Thoracic aorta (tissue), 2 donors: ENCODE data around the gene UBE2F. TPM values are rescaled to one million over a fixed set of nuclear protein-coding genes. Genes with fewer than 3 reads are reported as not detected.

Source experiments
- ATAC-seq: fragments of 150-250 bp; one replicate; pipeline ENCODE4 v1.8.0; 2017; ENCODE audit warnings: low read depth; ENCODE audit not compliant: insufficient number of reproducible peaks, low FRiP score
- DNase-seq: peaks from one replicate; pipeline ENCODE4 v3.0.0-alpha.2; 2020; ENCODE audit warnings: low spot score
- H3K27ac ChIP-seq, 2 donors: fragments of 200-600 bp; sonication (generic); 1 replicate in 1 of 2; 2 replicates in 1 of 2; pipeline ENCODE4 v1.5.1; 2016; ENCODE audit warnings: mild to moderate bottlenecking in 2 of 2, moderate library complexity in 2 of 2
- H3K27me3 ChIP-seq: fragments of 200-600 bp; sonication (generic); replicated peaks from 2 replicates; pipeline ENCODE4 v1.6.0; 2016; ENCODE audit warnings: mild to moderate bottlenecking; ENCODE audit not compliant: insufficient read depth
- H3K36me3 ChIP-seq: fragments of 200-600 bp; sonication (generic); one replicate; pipeline ENCODE4 v1.5.1; 2016
- H3K4me1 ChIP-seq, 2 donors: fragments of 200-600 bp; sonication (generic); 1 replicate in 1 of 2; 2 replicates in 1 of 2; pipeline versions ENCODE4 v1.5.1 to v1.6.0; 2016; ENCODE audit warnings: low read depth in 2 of 2, mild to moderate bottlenecking in 1 of 2; ENCODE audit not compliant: control insufficient read depth in 1 of 2
- H3K4me3 ChIP-seq: fragments of 200-600 bp; sonication (generic); 2 replicates; pipeline ENCODE4 v1.5.1; 2016; ENCODE audit warnings: mild to moderate bottlenecking
- H3K9me3 ChIP-seq: fragments of 200-600 bp; sonication (generic); 2 replicates; pipeline ENCODE4 v1.5.1; 2016
- total RNA-seq, 2 donors: library from RNA; depleted of rRNA; stranded (reverse); fragments of >200 nt; gene quantifications; one replicate each; pipeline versions ENCODE4 v1.1.0 to v1.2.3, GENCODE V29; 2016
- TF ChIP-seq, protein P1 (sequence below): fragments of 200-600 bp; sonication (generic); IDR thresholded peaks from one replicate; pipeline ENCODE4 v1.5.1; 2019; ENCODE audit warnings: antibody characterized with exemption

UBE2F gene
- total RNA-seq, 2 donors from 2014 or later = 51.9 to 69.3 TPM

DNA sequence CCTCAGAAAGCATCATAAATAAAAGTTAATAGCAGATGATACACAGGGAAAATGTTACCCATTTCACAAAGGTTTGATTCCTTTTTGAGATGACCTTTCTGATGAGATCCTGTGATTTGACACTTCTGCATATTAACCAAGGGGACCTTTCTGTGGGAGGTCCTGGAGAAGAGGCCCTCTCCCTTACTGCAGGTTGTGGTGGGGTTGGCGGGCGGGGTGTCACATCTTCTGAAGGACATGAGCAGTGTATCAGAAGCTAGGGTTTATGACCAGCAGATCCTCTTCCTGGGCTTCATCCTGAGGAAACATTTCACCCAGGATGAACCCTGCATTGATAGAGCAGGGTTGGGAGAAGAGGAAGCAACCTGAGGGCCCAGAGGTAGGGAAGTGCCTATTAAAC lies 56.8 kb downstream of the UBE2F start:
- DNase-seq = no peak
- TF ChIP-seq, protein P1, sequence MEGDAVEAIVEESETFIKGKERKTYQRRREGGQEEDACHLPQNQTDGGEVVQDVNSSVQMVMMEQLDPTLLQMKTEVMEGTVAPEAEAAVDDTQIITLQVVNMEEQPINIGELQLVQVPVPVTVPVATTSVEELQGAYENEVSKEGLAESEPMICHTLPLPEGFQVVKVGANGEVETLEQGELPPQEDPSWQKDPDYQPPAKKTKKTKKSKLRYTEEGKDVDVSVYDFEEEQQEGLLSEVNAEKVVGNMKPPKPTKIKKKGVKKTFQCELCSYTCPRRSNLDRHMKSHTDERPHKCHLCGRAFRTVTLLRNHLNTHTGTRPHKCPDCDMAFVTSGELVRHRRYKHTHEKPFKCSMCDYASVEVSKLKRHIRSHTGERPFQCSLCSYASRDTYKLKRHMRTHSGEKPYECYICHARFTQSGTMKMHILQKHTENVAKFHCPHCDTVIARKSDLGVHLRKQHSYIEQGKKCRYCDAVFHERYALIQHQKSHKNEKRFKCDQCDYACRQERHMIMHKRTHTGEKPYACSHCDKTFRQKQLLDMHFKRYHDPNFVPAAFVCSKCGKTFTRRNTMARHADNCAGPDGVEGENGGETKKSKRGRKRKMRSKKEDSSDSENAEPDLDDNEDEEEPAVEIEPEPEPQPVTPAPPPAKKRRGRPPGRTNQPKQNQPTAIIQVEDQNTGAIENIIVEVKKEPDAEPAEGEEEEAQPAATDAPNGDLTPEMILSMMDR = no peak
- no peak overlapping the region for H3K4me3 ChIP-seq
- no peak for ATAC-seq
- H3K27ac ChIP-seq = no peak overlapping the region
- H3K27me3 ChIP-seq = no peaks in the 10 kb centered on the region
- no peaks in the 10 kb centered on the region for H3K4me1 ChIP-seq
- H3K36me3 ChIP-seq = no peaks in the 10 kb centered on the region
- H3K9me3 ChIP-seq = no peaks in the 10 kb centered on the region

DNA sequence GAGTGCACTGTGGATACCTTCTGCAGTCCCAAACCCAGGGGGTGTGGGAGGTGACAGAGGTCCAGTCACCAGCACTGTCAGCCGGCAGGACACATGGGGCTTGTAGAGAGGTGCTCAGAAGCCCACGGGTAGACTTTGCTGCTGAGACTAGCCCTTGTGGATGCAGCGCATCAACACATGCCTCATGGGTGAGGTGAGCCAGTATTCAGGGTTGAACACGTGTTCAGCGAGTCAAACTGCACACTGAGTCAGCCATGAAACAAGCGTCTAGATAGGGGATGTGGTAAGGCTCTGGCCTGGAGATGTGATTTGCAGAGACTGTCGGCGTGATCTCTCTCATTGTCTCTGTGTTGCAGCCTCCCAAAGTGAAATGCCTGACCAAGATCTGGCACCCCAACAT lies 58.2 kb downstream of the UBE2F start:
- TF ChIP-seq, protein P1 = no peak
- Histone ChIP-seq H3K27me3 (no peaks in the 10 kb centered on the region), H3K9me3 (no peaks in the 10 kb centered on the region), H3K27ac (no peak overlapping the region), H3K4me1 (no peaks in the 10 kb centered on the region), H3K36me3 (peaks cover 4% of the 10 kb centered on the region), H3K4me3 (no peak overlapping the region)
- DNase-seq (no peak), ATAC-seq (no peak)

DNA sequence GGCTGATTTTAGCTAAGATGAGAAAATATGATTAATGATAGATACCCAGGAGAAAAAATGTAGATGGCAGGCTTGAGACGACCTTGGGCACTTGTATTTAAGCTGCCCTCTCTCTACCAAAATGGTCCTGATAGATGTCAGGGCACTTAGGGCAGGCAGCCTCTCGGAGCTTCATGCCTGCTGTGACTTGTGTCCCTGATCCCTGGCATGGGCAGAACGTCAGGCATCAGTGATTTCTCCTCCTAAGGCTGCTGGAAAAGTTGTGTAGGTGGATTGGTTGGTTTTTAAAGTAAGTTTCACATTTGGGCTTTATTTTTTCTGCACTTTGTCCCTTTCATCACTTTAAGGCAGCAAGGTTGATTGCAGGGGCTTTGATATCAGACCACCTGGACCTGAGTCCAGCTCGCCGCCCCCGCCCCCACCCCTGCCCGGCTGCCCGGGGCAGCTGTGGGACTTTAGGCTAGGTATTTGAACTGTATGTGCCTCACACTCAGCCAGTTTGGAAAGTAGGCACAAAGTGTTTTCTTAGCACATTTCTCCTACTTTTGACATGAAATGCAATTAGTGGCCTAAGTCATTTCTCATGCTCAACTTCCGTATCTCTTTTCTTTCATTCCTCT lies 59.0 kb downstream of the UBE2F start:
- Histone ChIP-seq H3K27me3 (no peaks in the 10 kb centered on the region), H3K4me1 (no peaks in the 10 kb centered on the region), H3K9me3 (no peaks in the 10 kb centered on the region), H3K4me3 (no peak overlapping the region), H3K36me3 (peaks cover 12% of the 10 kb centered on the region), H3K27ac (no peak overlapping the region)
- TF ChIP-seq, protein P1 = no peak
- no peak for ATAC-seq
- DNase-seq = no peak

DNA sequence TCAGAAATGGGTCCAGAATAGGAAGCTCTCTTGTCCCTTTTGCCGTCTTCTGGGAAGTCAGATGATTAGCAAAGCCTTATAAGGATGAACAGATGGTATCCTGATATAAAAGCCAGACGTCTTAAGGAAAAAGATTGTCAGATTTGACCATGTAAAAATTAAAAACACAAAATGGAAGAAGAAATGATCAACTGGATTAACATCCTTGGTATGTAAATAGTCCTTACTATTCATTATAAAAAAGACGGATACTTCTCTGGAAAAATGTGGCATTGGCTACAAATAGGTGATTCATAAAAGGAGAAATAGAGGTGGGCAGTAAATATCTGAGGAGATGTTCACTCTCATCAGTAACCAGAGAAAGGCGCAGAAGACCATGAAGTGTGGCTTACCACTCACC lies 60.2 kb downstream of the UBE2F start:
- Histone ChIP-seq H3K27me3 (no peaks in the 10 kb centered on the region), H3K36me3 (peaks cover 17% of the 10 kb centered on the region), H3K4me1 (no peaks in the 10 kb centered on the region), H3K9me3 (no peaks in the 10 kb centered on the region), H3K27ac (no peak overlapping the region), H3K4me3 (no peak overlapping the region)
- no peak for ATAC-seq
- TF ChIP-seq, protein P1 = no peak
- DNase-seq = no peak

DNA sequence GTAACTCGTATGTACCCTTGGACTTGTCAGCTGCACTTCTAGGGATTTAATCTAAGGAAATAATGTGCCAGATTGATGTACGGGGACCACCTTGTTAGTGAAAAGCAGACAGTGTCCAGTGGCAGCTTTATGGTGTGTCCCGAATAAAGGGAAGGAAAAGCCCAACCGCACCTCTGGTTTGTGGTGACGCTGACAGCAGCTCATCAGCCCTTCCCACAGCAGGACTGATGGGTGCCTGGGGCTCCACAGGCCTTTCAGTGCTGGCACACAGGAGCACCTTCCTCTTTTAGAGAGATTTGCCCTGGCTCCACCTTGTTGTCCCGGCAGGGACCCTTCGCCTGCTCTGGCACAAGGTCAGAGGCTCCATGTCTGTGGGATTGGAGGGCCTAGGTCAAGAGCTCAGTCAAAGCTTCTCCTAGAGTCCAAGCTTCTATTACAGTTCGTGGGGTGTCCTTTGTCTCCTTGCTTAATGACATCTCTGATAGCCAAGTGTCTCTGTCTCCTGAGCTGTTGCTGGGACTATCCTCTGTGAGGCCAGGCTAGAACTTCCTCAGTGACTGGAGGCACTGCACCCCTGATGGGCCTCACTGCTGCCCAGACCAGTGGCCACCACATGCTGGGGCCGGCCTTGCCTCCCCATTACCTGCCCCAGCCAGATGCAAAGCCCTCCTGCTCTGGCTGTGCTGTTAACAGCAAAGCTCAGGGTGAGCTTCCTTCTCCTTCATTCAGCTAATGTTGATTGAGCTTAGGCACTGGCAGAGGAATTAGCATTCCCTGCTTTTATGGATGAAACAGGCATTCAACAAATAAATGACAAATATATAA lies 61.0 kb downstream of the UBE2F start:
- H3K4me3 ChIP-seq = no peak overlapping the region
- no peaks in the 10 kb centered on the region for H3K4me1 ChIP-seq
- no peak for DNase-seq
- no peak overlapping the region for H3K27ac ChIP-seq
- TF ChIP-seq, protein P1 = no peak
- H3K27me3 ChIP-seq = no peaks in the 10 kb centered on the region
- H3K36me3 ChIP-seq = peaks cover 17% of the 10 kb centered on the region
- no peaks in the 10 kb centered on the region for H3K9me3 ChIP-seq
- ATAC-seq = no peak
